GM18873 (cell line): Measurements from ENCODE around the gene SPSB3.
"Not testable (repeated sequence)": the region's sequence is repeated elsewhere in the genome, so short reads cannot be mapped to it uniquely, and the experiment has no call there.

Source experiments
- ATAC-seq: cut with Tn5 transposase; IDR thresholded peaks from one replicate; pipeline ENCODE4 v1.9.1; 2021; ENCODE audit warnings: mild to moderate bottlenecking, moderate library complexity, moderate number of reproducible peaks; ENCODE audit not compliant: unreplicated experiment, low FRiP score

The SPSB3 gene

GRCh38 chr16:1817276-1817589 is 34.9 kb upstream of the SPSB3 start:
- no peak for ATAC-seq

GRCh38 chr16:1816396-1817275 is 34.3 kb upstream of the SPSB3 start:
- ATAC-seq = no peak

GRCh38 chr16:1815461-1815860 is 33.1 kb upstream of the SPSB3 start:
- no peak for ATAC-seq

GRCh38 chr16:1812732-1813163 is 30.4 kb upstream of the SPSB3 start:
- no peak for ATAC-seq

- no peak for ATAC-seq
Measured at GRCh38 chr16:1810536-1810935, 28.2 kb upstream of the SPSB3 start.

GRCh38 chr16:1810106-1810505 is 27.7 kb upstream of the SPSB3 start:
- no peak for ATAC-seq

GRCh38 chr16:1809281-1809801 is 27.0 kb upstream of the SPSB3 start:
- ATAC-seq = no peak

GRCh38 chr16:1808691-1809090 is 26.3 kb upstream of the SPSB3 start:
- no peak for ATAC-seq

GRCh38 chr16:1807626-1808025 is 25.3 kb upstream of the SPSB3 start:
- no peak for ATAC-seq

- ATAC-seq = no peak
Measured at GRCh38 chr16:1800701-1801100, 18.3 kb upstream of the SPSB3 start.

GRCh38 chr16:1799263-1799662 is 16.9 kb upstream of the SPSB3 start:
- not testable (repeated sequence) for ATAC-seq

GRCh38 chr16:1794908-1795666 is 12.7 kb upstream of the SPSB3 start:
- ATAC-seq = no peak

GRCh38 chr16:1794221-1794871 is 12.0 kb upstream of the SPSB3 start:
- ATAC-seq = no peak

GRCh38 chr16:1793578-1794220 is 11.3 kb upstream of the SPSB3 start, which contains the start of gene IGFALS:
IGFALS (minus strand) TSS chr16:1793705; CDS start chr16:1793652, 53 bp downstream.
- ATAC-seq = no peak

- no peak for ATAC-seq
Measured at GRCh38 chr16:1792836-1793577, 10.6 kb upstream of the SPSB3 start.

- ATAC-seq = no peak
Measured at GRCh38 chr16:1791943-1792812, 9.8 kb upstream of the SPSB3 start.

GRCh38 chr16:1791256-1791942 is 9.0 kb upstream of the SPSB3 start:
- no peak for ATAC-seq

GRCh38 chr16:1790611-1791255 is 8.4 kb upstream of the SPSB3 start:
- no peak for ATAC-seq
